Panc1 (cell line): ENCODE measurements around the gene GOLGA6L10. TPM values are rescaled to one million over a fixed set of nuclear protein-coding genes. Genes with fewer than 3 reads are reported as not detected.
"Not testable (repeated sequence)": the region's sequence is repeated elsewhere in the genome, so short reads cannot be mapped to it uniquely, and the experiment has no call there.

Source experiments
- ATAC-seq: fragments of 200-7000 bp; cut with Tn5 transposase; 2 replicates; pipeline ENCODE4 v1.9.1; 2020; ENCODE audit warnings: mild to moderate bottlenecking, moderate library complexity
- BruUV-seq: library from RNA; stranded (reverse); fragments of 400-500 nt; replicated peaks from 2 replicates; lab custom pipeline; 2021; lab: Mats Ljungman, UMichigan
- CTCF ChIA-PET: fragments of 300-600 bp; sonication (Branson Sonifier 250); formaldehyde crosslinking; loops from one replicate; lab custom pipeline; 2022; ENCODE audit warnings: antibody characterized with exemption; lab: Charles Lee
- POLR2A ChIA-PET: fragments of 300-600 bp; sonication (Branson Sonifier 250); formaldehyde crosslinking; loops from one replicate; lab custom pipeline; 2022; ENCODE audit warnings: antibody characterized with exemption; lab: Charles Lee
- DNase-seq: peaks from one replicate; pipeline ENCODE4 v3.0.0-alpha.2; 2010; ENCODE audit warnings: low read depth, low spot score
- H3K27ac ChIP-seq: 2 replicates; pipeline ENCODE4 v1.5.1; 2011; ENCODE audit warnings: mild to moderate bottlenecking, low read length, inconsistent platforms
- H3K27me3 ChIP-seq: fragments of 200-500 bp; sonication (Bioruptor generic); 2 replicates; pipeline ENCODE4 v1.6.0; 2014; ENCODE audit warnings: low read length, inconsistent platforms; ENCODE audit not compliant: control insufficient read depth, insufficient read depth
- H3K36me3 ChIP-seq: fragments of 200-500 bp; sonication (Bioruptor generic); 2 replicates; pipeline ENCODE4 v1.5.1; 2014; ENCODE audit warnings: inconsistent platforms, mild to moderate bottlenecking, low read length, moderate library complexity; ENCODE audit not compliant: control insufficient read depth, insufficient read depth
- H3K4me1 ChIP-seq: 2 replicates; pipeline ENCODE4 v1.5.1; 2011; ENCODE audit warnings: inconsistent platforms, mild to moderate bottlenecking, low read length, moderate library complexity; ENCODE audit not compliant: control insufficient read depth, insufficient read depth
- H3K4me3 ChIP-seq, 2 experiments: 2 replicates each; pipeline ENCODE4 v1.5.1; 2011 to 2012; ENCODE audit warnings: low read depth in 2 of 2, low read length in 2 of 2, mild to moderate bottlenecking in 2 of 2, inconsistent platforms in 1 of 2, moderate library complexity in 1 of 2
- H3K9me3 ChIP-seq: fragments of 200-500 bp; sonication (Bioruptor generic); 2 replicates; pipeline ENCODE4 v1.5.1; 2014; ENCODE audit warnings: low read depth, mild to moderate bottlenecking, inconsistent platforms, low read length, moderate library complexity; ENCODE audit not compliant: control insufficient read depth, insufficient read depth
- CTCF ChIP-seq: fragments of 450-650 bp; IDR thresholded peaks from 2 replicates; pipeline ENCODE4 v1.5.1; 2017; ENCODE audit warnings: mild to moderate bottlenecking
- POLR2AphosphoS5 ChIP-seq: IDR thresholded peaks from 2 replicates; pipeline ENCODE4 v1.6.1; 2012; ENCODE audit warnings: mild to moderate bottlenecking, low read depth, low read length, moderate library complexity
- REST ChIP-seq, 2 experiments: IDR thresholded peaks; 2 replicates each; pipeline ENCODE4 v1.6.1; 2011 to 2012; ENCODE audit warnings: low read depth in 2 of 2, control low read depth in 1 of 2, low read length in 1 of 2, mild to moderate bottlenecking in 1 of 2, moderate library complexity in 1 of 2; ENCODE audit not compliant: insufficient read depth in 1 of 2
- SIN3A ChIP-seq: IDR thresholded peaks from 2 replicates; pipeline ENCODE4 v1.6.1; 2012; ENCODE audit warnings: low read depth, mild to moderate bottlenecking, low read length, moderate library complexity, borderline replicate concordance; ENCODE audit not compliant: insufficient read depth
- TCF7L2 ChIP-seq: IDR thresholded peaks from 2 replicates; pipeline ENCODE4 v1.6.1; 2011; ENCODE audit warnings: mild to moderate bottlenecking, low read depth, low read length, inconsistent platforms
- in situ Hi-C: cut with HindIII; loops from 2 replicates; pipeline ENCODE4 v1.10.0; 2016; ENCODE audit warnings: low sequenced_read_pairs, low pct_unique_long_range_greater_than_20kb
- intact Hi-C: fragments of 100-400 bp; cut with micrococcal nuclease; formaldehyde crosslinking; loops from one replicate; pipeline ENCODE4 v1.10.0; 2022; ENCODE audit not compliant: unreplicated experiment
- total RNA-seq: library from RNA; stranded (reverse); gene quantifications from one replicate; pipeline ENCODE4 v1.2.1, GENCODE V29; 2021; ENCODE audit not compliant: unreplicated experiment

GOLGA6L10 gene
- total RNA-seq, 1 experiment from 2014 or later: 3.5 TPM

DNA sequence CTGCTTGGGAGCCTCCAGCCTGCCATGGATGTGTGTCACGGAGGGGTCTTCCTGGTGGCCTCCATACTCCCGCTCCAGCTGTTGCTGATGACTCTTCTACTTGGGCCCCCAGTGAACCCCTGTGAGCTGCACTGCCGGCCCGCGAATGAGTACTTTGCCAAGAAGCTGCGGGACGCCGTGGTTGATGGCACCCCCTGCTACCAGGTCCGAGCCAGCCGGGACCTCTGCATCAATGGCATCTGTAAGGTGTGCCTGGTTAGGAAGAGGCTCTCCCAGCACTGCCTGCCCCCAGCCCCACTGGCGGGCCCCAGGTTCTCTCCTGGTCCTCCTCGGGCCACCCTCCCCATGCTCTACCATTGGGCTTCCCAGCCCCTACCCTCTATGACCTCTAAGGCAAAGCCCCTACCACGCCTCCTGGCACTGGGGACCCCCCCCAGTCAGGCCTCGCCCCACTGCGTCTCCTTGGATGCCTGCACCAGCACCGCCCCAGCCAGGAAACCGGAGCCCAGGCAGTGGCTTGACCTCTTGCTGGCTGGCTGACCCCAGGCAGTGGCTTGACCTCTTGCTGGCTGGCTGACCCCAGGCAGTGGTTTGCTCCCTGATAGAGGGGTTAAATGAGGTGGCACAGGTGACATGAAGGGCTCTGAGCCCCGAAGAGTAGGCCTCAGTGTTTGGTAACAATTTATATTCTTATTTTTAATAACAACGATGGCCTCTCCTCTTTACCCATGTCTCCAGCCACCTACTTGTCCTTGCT lies 29.6 kb downstream of the GOLGA6L10 start:
- DNase-seq, H3K27ac ChIP-seq, H3K36me3 ChIP-seq, H3K27me3 ChIP-seq, H3K9me3 ChIP-seq, H3K4me3 ChIP-seq, H3K4me1 ChIP-seq, in situ Hi-C loops, ATAC-seq, intact Hi-C loops, BruUV-seq, CTCF ChIA-PET, POLR2A ChIA-PET: not testable (repeated sequence)

GRCh38 chr15:82318281-82318680 lies 31.0 kb downstream of the GOLGA6L10 start:
- H3K27me3 ChIP-seq, H3K9me3 ChIP-seq, intact Hi-C loops, H3K36me3 ChIP-seq, H3K4me1 ChIP-seq, H3K27ac ChIP-seq, BruUV-seq, H3K4me3 ChIP-seq, ATAC-seq, DNase-seq, in situ Hi-C loops, CTCF ChIA-PET, POLR2A ChIA-PET: not testable (repeated sequence)

DNA sequence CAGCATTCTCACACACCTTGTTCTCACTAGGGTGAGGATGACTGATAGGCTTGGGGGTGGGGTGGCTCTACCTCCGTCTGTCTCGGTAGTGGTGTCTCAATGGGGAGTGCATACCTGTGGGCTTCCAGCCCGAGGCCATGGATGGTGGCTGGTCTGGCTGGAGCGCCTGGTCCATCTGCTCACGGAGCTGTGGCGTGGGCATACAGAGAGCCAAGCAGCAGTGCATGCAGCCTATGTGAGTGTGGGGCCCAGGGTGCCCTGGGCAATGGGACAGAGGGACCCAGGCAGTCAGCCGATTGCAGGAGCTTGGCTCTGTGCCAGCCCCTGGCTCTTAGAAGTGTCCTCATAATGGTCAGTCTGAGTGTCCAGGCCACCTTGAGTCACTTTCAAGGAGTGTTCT lies 31.8 kb downstream of the GOLGA6L10 start:
- CTCF ChIA-PET, BruUV-seq, H3K4me3 ChIP-seq, H3K36me3 ChIP-seq, H3K4me1 ChIP-seq, H3K27ac ChIP-seq, POLR2A ChIA-PET, ATAC-seq, intact Hi-C loops, H3K9me3 ChIP-seq, H3K27me3 ChIP-seq, in situ Hi-C loops, DNase-seq: not testable (repeated sequence)

GRCh38 chr15:82317091-82317489 lies 32.2 kb downstream of the GOLGA6L10 start:
- no peak for TF ChIP-seq TCF7L2
- no peak for TF ChIP-seq SIN3A
- TF ChIP-seq CTCF: no peak
- TF ChIP-seq POLR2AphosphoS5: no peak
- no peak for TF ChIP-seq REST (IDR thresholded peaks at IDR 0.05; ENCODE audit: insufficient read depth in 1 of 2, low read depth in 2 of 2, low read length in 1 of 2)
- Histone ChIP-seq H3K27me3 (no peaks in the 10 kb centered on the region), H3K36me3 (no peaks in the 10 kb centered on the region), H3K4me3 (no peak overlapping the region), H3K27ac (no peak overlapping the region), H3K9me3 (no peaks in the 10 kb centered on the region), H3K4me1 (no peaks in the 10 kb centered on the region)
- ChIA-PET CTCF (no interaction called here), POLR2A (no interaction called here)
- in situ Hi-C loops (no loop called here), intact Hi-C loops (no loop called here)
- no TSS peak for BruUV-seq
- no peak for ATAC-seq
- DNase-seq: no peak

GRCh38 chr15:82316247-82317090 lies 32.8 kb downstream of the GOLGA6L10 start:
- intact Hi-C loops, BruUV-seq, H3K9me3 ChIP-seq, H3K27me3 ChIP-seq, H3K36me3 ChIP-seq, H3K4me1 ChIP-seq, POLR2A ChIA-PET, CTCF ChIA-PET, DNase-seq, in situ Hi-C loops, H3K27ac ChIP-seq, H3K4me3 ChIP-seq, ATAC-seq: not testable (repeated sequence)
